Common myeloid progenitor, CD34-positive (primary cell): ENCODE measurements around the gene STAM2.
"Not testable (repeated sequence)": the region's sequence is repeated elsewhere in the genome, so short reads cannot be mapped to it uniquely, and the experiment has no call there.

ENCODE experiments used
- CTCF ChIA-PET: fragments of 350-600 bp; sonication (Branson Sonifier 250); formaldehyde crosslinking; loops from one replicate; lab custom pipeline; 2021; ENCODE audit warnings: antibody characterized with exemption; lab: Charles Lee
- POLR2A ChIA-PET: fragments of 350-600 bp; sonication (Branson Sonifier 250); formaldehyde crosslinking; loops from one replicate; lab custom pipeline; 2021; ENCODE audit warnings: antibody characterized with exemption; lab: Charles Lee
- DNase-seq, 3 donors: peaks; one replicate each; pipeline versions ENCODE4 v3.0.0 to v3.0.0-alpha.2; 2013
- H3K27ac ChIP-seq, 2 experiments: 1 replicate in 1 of 2; 2 replicates in 1 of 2; pipeline ENCODE4 v1.7.0; 2013; ENCODE audit warnings: inconsistent platforms in 2 of 2, low read length in 2 of 2, mild to moderate bottlenecking in 2 of 2, low read depth in 1 of 2, moderate library complexity in 1 of 2; ENCODE audit not compliant: severe bottlenecking in 2 of 2, insufficient read depth in 1 of 2, poor library complexity in 1 of 2
- H3K27me3 ChIP-seq, 5 experiments: replicated peaks in 2 of 5; 1 replicate in 3 of 5; 2 replicates in 2 of 5; pipeline versions ENCODE4 v1.6.1 to v1.7.0; 2013; ENCODE audit warnings: low read length in 4 of 5, mild to moderate bottlenecking in 2 of 5, moderate library complexity in 2 of 5, inconsistent platforms in 1 of 5; ENCODE audit not compliant: insufficient read depth in 5 of 5, control insufficient read depth in 4 of 5
- H3K36me3 ChIP-seq, 4 experiments: 1 replicate in 2 of 4; 2 replicates in 2 of 4; pipeline versions ENCODE4 v1.6.1 to v1.7.0; 2013; ENCODE audit warnings: low read length in 3 of 4, control low read depth in 1 of 4, mild to moderate bottlenecking in 1 of 4; ENCODE audit not compliant: control insufficient read depth in 4 of 4, insufficient read depth in 4 of 4
- H3K4me1 ChIP-seq, 4 experiments: 1 replicate in 3 of 4; 2 replicates in 1 of 4; pipeline versions ENCODE4 v1.6.1 to v1.7.1; 2013; ENCODE audit warnings: low read length in 3 of 4, mild to moderate bottlenecking in 3 of 4, control low read depth in 1 of 4, inconsistent platforms in 1 of 4, moderate library complexity in 1 of 4; ENCODE audit not compliant: control insufficient read depth in 4 of 4, insufficient read depth in 4 of 4; ENCODE audit errors: control extremely low read depth in 1 of 4
- H3K4me3 ChIP-seq, 7 experiments: 1 replicate in 4 of 7; 2 replicates in 3 of 7; pipeline versions ENCODE4 v1.5.1 to v1.7.0; 2013; ENCODE audit warnings: mild to moderate bottlenecking in 7 of 7, low read length in 6 of 7, moderate library complexity in 6 of 7, inconsistent platforms in 2 of 7, low read depth in 2 of 7, control low read depth in 1 of 7; ENCODE audit not compliant: insufficient read depth in 4 of 7, control insufficient read depth in 1 of 7; ENCODE audit errors: extremely low read depth in 1 of 7
- H3K9me3 ChIP-seq, 5 experiments: 1 replicate in 4 of 5; 2 replicates in 1 of 5; pipeline versions ENCODE4 v1.6.1 to v1.7.1; 2013; ENCODE audit warnings: low read length in 4 of 5, mild to moderate bottlenecking in 2 of 5, inconsistent platforms in 1 of 5, low read depth in 1 of 5, moderate library complexity in 1 of 5; ENCODE audit not compliant: control insufficient read depth in 4 of 5, insufficient read depth in 2 of 5; ENCODE audit errors: control extremely low read depth in 1 of 5
- WGBS: methylation state at CpG from one replicate; pipeline ENCODE4 v1.1.5; 2013; ENCODE audit not compliant: insufficient coverage; 5-methylcytosine and 5-hydroxymethylcytosine counted together

The STAM2 gene

DNA sequence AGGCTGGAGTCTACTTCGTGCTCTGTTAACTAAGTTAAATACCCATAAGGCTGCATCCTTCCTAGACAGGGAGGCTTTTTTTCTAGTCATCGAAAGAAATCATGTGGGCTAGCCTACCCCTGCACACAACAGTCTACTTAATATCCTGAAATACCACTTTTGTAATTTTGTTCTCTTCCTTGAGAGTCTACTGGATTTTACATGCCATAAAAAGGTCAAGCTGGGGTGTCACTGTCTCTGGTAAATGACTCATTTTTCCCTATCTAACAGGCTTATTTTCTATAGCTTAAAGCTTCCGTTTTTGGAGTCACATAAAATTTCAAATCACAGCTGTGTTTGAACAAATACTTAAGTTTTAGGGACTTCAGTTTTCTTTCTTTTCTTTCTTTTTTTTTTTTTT, 10.7 kb upstream of the STAM2 start:
- CTCF ChIA-PET: interaction anchor here (0.7 to 1.9 kb wide), 7 partner anchors 61 to 557 kb away, joined by 3 to 9 read pairs (median 3); no protein-coding TSS in a partner anchor
- Histone ChIP-seq H3K4me1 (no peaks in the 10 kb centered on the region), H3K4me3 (no peak overlapping the region), H3K27ac (no peak overlapping the region), H3K36me3 (no peaks in the 10 kb centered on the region), H3K27me3 (no peaks in the 10 kb centered on the region), H3K9me3 (peaks cover 0 to 7% (median 0%) of the 10 kb centered on the region in 5 experiments)
- DNase-seq: no peak
- WGBS: 93% methylated on average over 2 of the region's 3 CpGs
- POLR2A ChIA-PET: no interaction called here

DNA sequence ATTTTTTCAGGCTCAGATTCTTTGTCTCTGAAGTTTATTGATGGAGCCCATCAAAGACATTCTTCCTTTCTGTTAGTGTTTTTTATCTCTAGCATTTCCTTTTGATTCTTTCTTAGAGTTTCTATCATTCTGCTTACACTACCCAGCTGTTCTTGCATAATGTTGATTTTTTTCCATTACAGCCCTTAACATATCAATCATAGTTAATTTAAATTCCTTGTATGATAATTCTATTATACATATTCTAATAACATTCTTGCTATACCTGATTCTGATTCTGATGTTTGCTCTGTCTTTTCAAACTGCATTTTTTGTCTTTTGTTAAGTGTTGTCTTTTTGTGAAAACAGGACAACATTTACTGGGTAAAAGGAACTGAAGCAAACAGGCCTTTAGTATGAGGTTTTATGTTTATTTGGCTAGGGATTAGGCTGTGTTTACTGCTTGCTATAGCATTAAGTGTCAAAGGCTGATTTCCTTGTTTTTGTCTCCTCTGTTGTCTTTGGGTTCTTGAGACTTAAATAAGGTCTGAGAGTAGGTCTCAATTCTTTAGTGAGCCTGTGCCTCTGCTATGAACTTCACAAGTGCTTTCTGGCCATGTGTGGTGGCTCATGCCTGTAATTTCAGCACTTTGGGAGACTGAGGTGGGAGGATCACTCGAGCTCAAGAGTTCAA, 8.0 kb upstream of the STAM2 start:
- ChIA-PET POLR2A (no interaction called here), CTCF (interaction anchor here (1.7 kb wide), 1 partner anchor 452 kb away, joined by 7 read pairs; no protein-coding TSS in a partner anchor)
- no CpG with 5 or more reads among the region's 1 CpG for WGBS
- no peaks in the 10 kb centered on the region for H3K4me1 ChIP-seq
- H3K4me3 ChIP-seq: no peak overlapping the region
- H3K27me3 ChIP-seq: no peaks in the 10 kb centered on the region
- no peaks in the 10 kb centered on the region for H3K36me3 ChIP-seq
- H3K27ac ChIP-seq: no peak overlapping the region
- H3K9me3 ChIP-seq: peaks cover 0 to 7% (median 0%) of the 10 kb centered on the region in 5 experiments
- DNase-seq: no peak

DNA sequence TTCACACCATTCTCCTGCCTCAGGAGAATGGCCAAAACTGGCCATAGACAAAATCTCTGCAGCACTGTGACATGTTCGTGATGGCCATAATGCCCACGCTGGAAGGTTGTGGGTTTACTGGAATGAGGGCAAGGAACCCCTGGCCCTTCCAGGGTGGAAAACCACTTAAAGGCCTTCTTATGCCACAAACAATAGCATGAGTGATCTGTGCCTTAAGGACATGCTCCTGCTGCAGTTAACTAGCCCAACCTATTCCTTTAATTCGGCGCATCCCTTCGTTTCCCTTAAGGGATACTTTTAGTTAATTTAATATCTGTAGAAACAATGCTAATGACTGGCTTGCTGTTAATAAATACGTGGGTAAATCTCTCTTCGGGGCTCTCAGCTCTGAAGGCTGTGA, 2.1 kb upstream of the STAM2 start:
- WGBS: no CpG with 5 or more reads among the region's 7 CpGs
- H3K27me3 ChIP-seq, H3K4me3 ChIP-seq, H3K36me3 ChIP-seq, H3K9me3 ChIP-seq, DNase-seq, H3K27ac ChIP-seq: not testable (repeated sequence)
- peaks cover 6 to 25% (median 13%) of the 10 kb centered on the region in 4 experiments for H3K4me1 ChIP-seq
- ChIA-PET POLR2A (interaction anchor here (0.6 kb wide), 1 partner anchor 12 kb away, joined by 3 read pairs; no protein-coding TSS in a partner anchor), CTCF (interaction anchor here (1.3 to 2.8 kb wide), 2 partner anchors 140 to 457 kb away, joined by 4 to 25 read pairs; no protein-coding TSS in a partner anchor)

DNA sequence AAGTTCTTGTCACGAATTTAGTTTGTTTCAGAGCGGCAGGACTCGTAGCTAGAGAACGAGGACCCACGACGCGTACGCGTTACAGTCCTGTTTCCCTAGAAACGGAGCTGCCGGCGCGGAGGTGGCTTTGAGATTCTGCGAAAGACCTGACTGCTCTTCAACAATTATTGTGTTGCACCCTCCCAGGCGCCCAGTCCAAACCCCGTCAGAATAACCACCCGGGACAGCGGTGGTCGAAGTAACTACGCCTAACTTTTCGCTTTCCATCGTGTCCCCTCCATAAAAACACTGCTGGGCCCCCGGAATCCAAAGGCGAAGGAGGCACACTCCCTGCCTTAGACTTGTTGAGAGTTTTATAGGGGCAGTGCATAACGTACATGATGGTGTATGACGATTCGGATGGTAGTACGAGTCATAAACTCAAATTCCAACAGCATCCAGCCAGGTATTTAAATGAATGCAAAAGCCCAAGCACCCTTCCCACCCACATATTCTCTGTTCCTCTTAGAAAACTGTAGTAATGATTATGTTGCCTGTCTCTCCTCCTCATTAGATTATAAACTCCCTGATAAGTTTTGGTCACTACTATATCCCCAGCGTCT, 651 bp upstream of the STAM2 start:
- under 1% methylated on average over 19 of the region's 29 CpGs for WGBS
- Histone ChIP-seq H3K9me3 (no peaks in the 10 kb centered on the region), H3K4me3 (peak overlapping the region; percentile 64 to 100 (median 92)), H3K36me3 (no peaks in the 10 kb centered on the region), H3K27me3 (no peaks in the 10 kb centered on the region), H3K27ac (peak overlapping the region; percentile 95 to 98), H3K4me1 (peaks cover 6 to 35% (median 17%) of the 10 kb centered on the region in 4 experiments)
- DNase-seq: peak in 2 of 3 donors; percentile 48 to 56
- POLR2A ChIA-PET: interaction anchor here (1.0 to 1.2 kb wide), 3 partner anchors 9 to 449 kb away, joined by 4 to 5 read pairs (median 4); no protein-coding TSS in a partner anchor
- CTCF ChIA-PET: interaction anchor here (1.0 to 2.8 kb wide), 17 partner anchors 9 to 463 kb away, joined by 3 to 25 read pairs (median 4); no protein-coding TSS in a partner anchor

DNA sequence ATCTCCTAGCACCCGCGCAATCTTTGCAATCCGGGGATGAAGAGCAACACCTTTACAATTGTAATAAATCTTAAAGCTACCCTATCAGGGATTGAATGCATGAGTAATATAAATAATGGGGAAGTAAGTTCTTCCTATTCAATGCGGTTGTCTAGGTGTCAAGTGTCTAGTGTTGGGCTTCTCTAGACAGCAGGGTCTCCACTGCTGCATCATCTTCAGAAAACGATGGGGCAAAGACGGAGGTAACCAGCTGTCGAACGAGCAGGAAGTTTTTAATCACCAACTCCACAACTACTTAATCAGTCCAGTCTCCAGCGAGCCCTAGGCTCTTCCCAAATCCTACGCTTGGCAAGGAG, 573 bp downstream of the STAM2 start:
- CTCF ChIA-PET: interaction anchor here (1.4 to 2.8 kb wide), 7 partner anchors 11 to 460 kb away, joined by 3 to 25 read pairs (median 4); no protein-coding TSS in a partner anchor
- H3K27ac ChIP-seq: peak overlapping the region; percentile 95 to 98
- peak overlapping the region; percentile 64 to 100 (median 92) for H3K4me3 ChIP-seq
- 0% methylated on average over 4 of the region's 10 CpGs for WGBS
- H3K36me3 ChIP-seq: no peaks in the 10 kb centered on the region
- peaks cover 6 to 35% (median 17%) of the 10 kb centered on the region in 4 experiments for H3K4me1 ChIP-seq
- POLR2A ChIA-PET: interaction anchor here (0.7 to 1.2 kb wide), 2 partner anchors 136 to 450 kb away, joined by 3 to 4 read pairs; no protein-coding TSS in a partner anchor
- peak; percentile 51 to 90 (median 82) for DNase-seq
- H3K9me3 ChIP-seq: no peaks in the 10 kb centered on the region
- H3K27me3 ChIP-seq: no peaks in the 10 kb centered on the region

DNA sequence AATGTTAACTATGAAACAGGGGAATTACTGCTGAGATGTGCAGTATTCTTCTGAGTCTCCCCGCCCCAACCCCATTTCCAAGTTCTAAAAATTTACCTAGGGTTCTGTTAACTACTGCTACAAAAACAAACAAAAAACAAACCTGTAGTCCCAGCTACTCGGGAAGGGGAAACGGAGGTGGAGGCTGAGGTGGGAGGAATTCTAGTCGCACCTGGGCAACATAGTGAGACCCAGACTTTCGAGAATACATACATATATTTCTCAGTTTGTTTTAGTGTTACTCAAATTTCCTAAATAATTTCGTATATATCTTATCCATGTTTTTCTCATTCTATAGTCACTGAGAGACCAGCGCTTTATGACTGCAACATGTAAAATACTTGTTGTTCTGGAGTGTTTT, 989 bp downstream of the STAM2 start:
- no peaks in the 10 kb centered on the region for H3K27me3 ChIP-seq
- H3K36me3 ChIP-seq: no peaks in the 10 kb centered on the region
- CTCF ChIA-PET: interaction anchor here (1.4 to 2.4 kb wide), 4 partner anchors 10 to 462 kb away, joined by 4 to 9 read pairs (median 4); no protein-coding TSS in a partner anchor
- peak overlapping the region in 6 of 7 experiments; percentile 64 to 100 (median 92) for H3K4me3 ChIP-seq
- POLR2A ChIA-PET: interaction anchor here (0.7 kb wide), 1 partner anchor 136 kb away, joined by 3 read pairs; no protein-coding TSS in a partner anchor
- no CpG with 5 or more reads among the region's 7 CpGs for WGBS
- DNase-seq: no peak
- peaks cover 6 to 36% (median 17%) of the 10 kb centered on the region in 4 experiments for H3K4me1 ChIP-seq
- peak overlapping the region in 1 of 2 experiments; percentile 98 for H3K27ac ChIP-seq
- no peaks in the 10 kb centered on the region for H3K9me3 ChIP-seq
